SU-DHL-6 (cell line): ENCODE data around the gene PPP1CA.

Experiments
- H2AFZ ChIP-seq: fragments of 200-600 bp; sonication (generic); 2 replicates; pipeline ENCODE4 v1.6.1; 2014; ENCODE audit warnings: low read depth, mild to moderate bottlenecking, moderate library complexity, mixed read lengths, antibody characterized with exemption, low read length; ENCODE audit not compliant: severe bottlenecking
- H3F3A ChIP-seq: fragments of 200-600 bp; shearing (Covaris generic); 2 replicates; pipeline ENCODE4 v1.6.0; 2016; ENCODE audit warnings: antibody characterized with exemption, mild to moderate bottlenecking; ENCODE audit not compliant: insufficient read depth
- H3K27ac ChIP-seq: fragments of 200-600 bp; sonication (generic); 2 replicates; pipeline ENCODE4 v1.5.1; 2016; ENCODE audit warnings: low read depth, mild to moderate bottlenecking, low read length, moderate library complexity, mixed read lengths
- H3K27me3 ChIP-seq: fragments of 200-600 bp; sonication (generic), shearing (Covaris generic); 2 replicates; pipeline ENCODE4 v1.6.0; 2014; ENCODE audit warnings: mild to moderate bottlenecking, low read length
- H3K36me3 ChIP-seq: fragments of 200-600 bp; sonication (generic); 2 replicates; pipeline ENCODE4 v1.6.1; 2014; ENCODE audit warnings: mild to moderate bottlenecking, low read length, mixed read lengths
- H3K4me2 ChIP-seq: fragments of 300-600, 200-600 bp; shearing (Covaris generic), sonication (generic); 2 replicates; pipeline ENCODE4 v1.6.0; 2014; ENCODE audit warnings: low read length, low read depth, mild to moderate bottlenecking; ENCODE audit not compliant: poor library complexity, severe bottlenecking
- H3K4me3 ChIP-seq: fragments of 200-600 bp; sonication (generic); 2 replicates; pipeline ENCODE4 v1.5.1; 2014; ENCODE audit warnings: antibody characterized with exemption, low read length, mild to moderate bottlenecking, mixed read lengths; ENCODE audit not compliant: insufficient read depth, poor library complexity, severe bottlenecking
- H3K79me2 ChIP-seq: fragments of 200-600 bp; sonication (generic); 2 replicates; pipeline ENCODE4 v1.6.1; 2014; ENCODE audit warnings: mild to moderate bottlenecking, low read length, moderate library complexity; ENCODE audit not compliant: insufficient read depth
- H3K9ac ChIP-seq: fragments of 200-600 bp; sonication (generic); 2 replicates; pipeline ENCODE4 v1.7.0; 2014; ENCODE audit warnings: mild to moderate bottlenecking, low read length
- H3K9me2 ChIP-seq: fragments of 200-600 bp; sonication (generic); replicated peaks from 2 replicates; pipeline ENCODE4 v1.6.1; 2014; ENCODE audit warnings: low read length; ENCODE audit not compliant: insufficient read depth
- H3K9me3 ChIP-seq: fragments of 200-600 bp; sonication (generic); 2 replicates; pipeline ENCODE4 v1.6.1; 2014; ENCODE audit warnings: low read length, mixed read lengths; ENCODE audit not compliant: insufficient read depth
- H4K20me1 ChIP-seq: fragments of 200-600 bp; sonication (generic); 2 replicates; pipeline ENCODE4 v1.6.1; 2014; ENCODE audit warnings: low read depth, mild to moderate bottlenecking, antibody characterized with exemption, low read length, moderate library complexity, mixed read lengths
- EZH2phosphoT487 ChIP-seq: fragments of 200-600 bp; sonication (generic), shearing (Covaris generic); conservative IDR thresholded peaks from 2 replicates; pipeline ENCODE4 v1.6.1; 2018; ENCODE audit warnings: mild to moderate bottlenecking, antibody characterized with exemption, low read length, moderate library complexity, mixed read lengths
- TF ChIP-seq, protein P1 (sequence below): fragments of 200-600 bp; sonication (generic); IDR thresholded peaks from one replicate; pipeline ENCODE4 v1.5.1; 2017; ENCODE audit warnings: antibody characterized with exemption, mild to moderate bottlenecking, low read length, moderate library complexity; ENCODE audit not compliant: insufficient read depth, poor library complexity, severe bottlenecking

The PPP1CA gene

GRCh38 chr11:67419325-67420049 lies 17.8 kb upstream of the PPP1CA start:
- Histone ChIP-seq H2AFZ (no peak overlapping the region), H3K79me2 (no peaks in the 10 kb centered on the region), H4K20me1 (no peaks in the 10 kb centered on the region), H3K36me3 (no peaks in the 10 kb centered on the region), H3K9ac (peak overlapping the region; percentile 67; the same call in 1 of the 2 replicates), H3K9me2 (no peaks in the 10 kb centered on the region), H3K27ac (peak overlapping the region; percentile 32), H3K27me3 (no peaks in the 10 kb centered on the region), H3K4me3 (no peak overlapping the region), H3K4me2 (peak overlapping the region; percentile 32), H3K9me3 (no peaks in the 10 kb centered on the region), H3F3A (no peaks in the 10 kb centered on the region)
- TF ChIP-seq, protein P1, sequence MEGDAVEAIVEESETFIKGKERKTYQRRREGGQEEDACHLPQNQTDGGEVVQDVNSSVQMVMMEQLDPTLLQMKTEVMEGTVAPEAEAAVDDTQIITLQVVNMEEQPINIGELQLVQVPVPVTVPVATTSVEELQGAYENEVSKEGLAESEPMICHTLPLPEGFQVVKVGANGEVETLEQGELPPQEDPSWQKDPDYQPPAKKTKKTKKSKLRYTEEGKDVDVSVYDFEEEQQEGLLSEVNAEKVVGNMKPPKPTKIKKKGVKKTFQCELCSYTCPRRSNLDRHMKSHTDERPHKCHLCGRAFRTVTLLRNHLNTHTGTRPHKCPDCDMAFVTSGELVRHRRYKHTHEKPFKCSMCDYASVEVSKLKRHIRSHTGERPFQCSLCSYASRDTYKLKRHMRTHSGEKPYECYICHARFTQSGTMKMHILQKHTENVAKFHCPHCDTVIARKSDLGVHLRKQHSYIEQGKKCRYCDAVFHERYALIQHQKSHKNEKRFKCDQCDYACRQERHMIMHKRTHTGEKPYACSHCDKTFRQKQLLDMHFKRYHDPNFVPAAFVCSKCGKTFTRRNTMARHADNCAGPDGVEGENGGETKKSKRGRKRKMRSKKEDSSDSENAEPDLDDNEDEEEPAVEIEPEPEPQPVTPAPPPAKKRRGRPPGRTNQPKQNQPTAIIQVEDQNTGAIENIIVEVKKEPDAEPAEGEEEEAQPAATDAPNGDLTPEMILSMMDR, result no peak
- no peak for TF ChIP-seq EZH2phosphoT487

- no peaks in the 10 kb centered on the region for H4K20me1 ChIP-seq
- no peaks in the 10 kb centered on the region for H3K9me3 ChIP-seq
- H2AFZ ChIP-seq, result no peak overlapping the region
- peak overlapping the region; percentile 32 for H3K27ac ChIP-seq
- no peak for TF ChIP-seq EZH2phosphoT487
- TF ChIP-seq, protein P1, result no peak
- no peaks in the 10 kb centered on the region for H3K79me2 ChIP-seq
- H3K9me2 ChIP-seq, result no peaks in the 10 kb centered on the region
- H3K4me2 ChIP-seq, result peak overlapping the region; percentile 32
- no peaks in the 10 kb centered on the region for H3F3A ChIP-seq
- no peak overlapping the region for H3K4me3 ChIP-seq
- no peaks in the 10 kb centered on the region for H3K36me3 ChIP-seq
- H3K9ac ChIP-seq, result peak overlapping the region; percentile 21; the same call in 1 of the 2 replicates
- no peaks in the 10 kb centered on the region for H3K27me3 ChIP-seq
These were observed 17.0 kb upstream of the PPP1CA start for GRCh38 chr11:67418476-67419281.

DNA sequence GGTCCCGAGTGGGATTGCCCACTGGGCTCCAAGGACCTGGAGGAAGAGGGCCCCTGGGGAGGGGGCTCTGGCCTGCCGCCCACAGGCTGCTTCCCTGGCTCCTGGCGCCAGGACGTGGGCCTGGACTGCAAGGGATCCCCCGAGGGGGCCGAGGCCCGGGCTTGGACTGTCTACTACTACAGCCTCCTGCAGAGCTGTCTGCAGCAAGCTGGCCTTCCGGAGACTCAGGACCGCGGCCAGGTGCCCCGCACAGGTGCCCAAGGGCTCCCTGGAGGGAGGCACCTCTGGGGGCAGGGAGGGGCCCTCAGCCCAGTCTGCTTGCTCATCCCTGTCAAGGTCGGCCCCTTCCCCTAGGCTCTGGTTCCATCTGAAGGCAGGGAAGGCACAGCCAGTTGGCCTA lies 15.8 kb upstream of the PPP1CA start:
- Histone ChIP-seq H3F3A (no peaks in the 10 kb centered on the region), H2AFZ (no peak overlapping the region), H3K4me3 (no peak overlapping the region), H3K79me2 (no peaks in the 10 kb centered on the region), H3K9ac (no peak overlapping the region), H3K36me3 (no peaks in the 10 kb centered on the region), H3K27ac (no peak overlapping the region), H3K9me3 (no peaks in the 10 kb centered on the region), H3K4me2 (no peak overlapping the region), H3K27me3 (no peaks in the 10 kb centered on the region), H3K9me2 (no peaks in the 10 kb centered on the region), H4K20me1 (no peaks in the 10 kb centered on the region)
- TF ChIP-seq, protein P1, result no peak
- TF ChIP-seq EZH2phosphoT487, result no peak
